ENCODE measurements around the gene MSX2.
"Not testable (repeated sequence)": the region's sequence is repeated elsewhere in the genome, so short reads cannot be mapped to it uniquely, and the experiment has no call there.

MSX2 gene

DNA sequence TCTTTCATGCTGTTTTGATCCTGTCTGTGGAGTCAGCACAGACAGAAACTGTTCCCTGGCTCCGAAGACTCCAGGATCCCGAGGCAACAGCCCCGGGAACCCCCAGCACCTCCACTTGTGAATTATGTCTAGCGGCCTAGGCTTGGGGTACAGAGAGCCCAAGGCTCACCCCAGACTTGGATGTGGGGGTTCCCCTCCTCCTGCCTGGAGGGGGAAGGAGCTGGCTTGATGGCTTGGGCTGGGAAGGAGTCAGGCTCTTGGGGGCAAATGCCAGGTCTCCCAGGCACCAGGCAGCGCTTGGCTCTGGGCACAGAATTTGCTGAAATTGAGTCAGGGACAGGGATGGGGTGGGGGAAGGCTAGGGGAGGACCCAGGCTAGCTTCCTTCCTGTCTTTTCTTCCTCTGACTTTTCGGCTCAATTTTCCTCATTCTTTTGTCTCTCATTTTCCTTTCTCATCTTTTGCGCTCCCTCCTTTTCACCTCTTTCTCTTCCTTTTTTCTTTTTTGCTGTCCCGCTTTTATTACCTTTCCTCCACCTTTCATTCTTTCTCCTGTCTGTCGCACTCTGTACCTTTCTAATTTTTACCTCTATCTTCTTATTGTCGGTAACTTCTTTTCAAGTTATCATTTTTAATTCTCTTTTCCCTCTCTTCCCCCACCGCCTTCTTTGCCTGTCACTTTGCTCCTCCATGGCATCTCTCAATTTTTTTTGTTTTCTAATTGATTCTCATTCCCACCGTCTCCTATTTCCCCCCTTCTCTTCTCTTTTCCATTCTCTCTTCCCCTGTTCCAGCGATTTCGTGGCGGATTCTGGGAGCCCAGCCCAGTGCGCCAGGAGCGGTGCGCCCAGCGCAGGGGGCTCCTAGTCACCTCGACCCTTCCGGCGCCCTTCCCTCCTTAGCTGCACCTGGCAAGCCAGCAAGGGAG lies 10.5 kb downstream of the MSX2 start:
- no peak for DNase-seq

DNA sequence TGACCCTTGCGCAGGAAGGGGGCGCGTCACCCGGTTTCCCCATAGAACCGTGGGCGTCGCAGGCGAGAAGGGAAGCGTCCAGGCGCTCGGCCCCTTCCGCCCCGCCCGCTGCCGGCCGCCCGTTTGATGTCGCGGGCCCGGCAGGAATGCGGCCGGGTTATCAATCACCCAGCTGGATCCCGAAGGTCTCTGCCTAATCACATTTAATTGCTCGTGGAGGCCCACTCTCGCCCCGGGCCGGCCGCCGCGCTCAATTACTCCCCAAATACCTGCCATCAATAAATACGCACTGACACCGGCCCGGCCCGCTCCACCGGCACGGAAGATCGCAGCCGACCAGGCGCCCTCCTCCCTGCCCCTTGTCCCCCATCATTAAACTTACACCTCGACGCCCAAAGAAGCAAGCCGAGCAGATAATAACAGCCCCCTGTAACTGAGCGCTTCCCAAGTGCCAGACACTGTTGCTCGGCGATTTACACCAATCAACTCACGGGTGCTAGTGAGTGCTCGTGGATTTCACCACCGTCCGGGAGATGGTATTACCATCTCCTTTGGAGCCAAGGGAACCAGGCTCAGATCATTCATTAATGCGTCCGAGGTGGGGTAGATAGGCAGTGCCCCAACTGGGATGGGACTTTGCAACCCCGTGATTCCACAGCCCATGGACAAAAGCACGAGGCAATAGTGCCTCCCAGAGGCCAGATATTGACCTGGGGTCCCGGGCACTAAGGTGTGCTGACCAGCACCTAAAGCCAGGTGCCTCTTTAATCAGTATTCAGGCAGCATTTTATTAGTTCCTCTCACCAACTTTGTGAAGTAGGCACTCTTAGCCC lies 11.3 kb downstream of the MSX2 start:
- no peak for DNase-seq

DNA sequence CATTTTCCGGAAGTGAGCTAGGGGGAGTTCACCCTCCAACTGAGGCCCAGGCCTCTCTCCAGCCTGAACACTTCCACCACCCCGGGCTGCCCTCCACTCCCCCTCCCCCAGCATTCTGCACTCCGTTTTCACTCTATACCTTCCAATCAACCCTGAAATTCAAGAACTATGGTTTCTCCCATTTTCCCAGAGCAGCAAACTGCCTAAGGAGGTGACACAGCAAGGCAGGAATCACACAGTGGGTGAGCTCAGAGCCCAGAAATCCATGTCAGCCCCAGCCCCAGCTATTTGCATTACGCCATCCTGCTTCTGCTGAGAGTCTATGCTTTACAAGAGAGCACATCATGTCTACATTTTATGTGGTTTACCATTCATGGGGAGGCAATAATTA lies 11.9 kb downstream of the MSX2 start:
- no peak for DNase-seq

DNA sequence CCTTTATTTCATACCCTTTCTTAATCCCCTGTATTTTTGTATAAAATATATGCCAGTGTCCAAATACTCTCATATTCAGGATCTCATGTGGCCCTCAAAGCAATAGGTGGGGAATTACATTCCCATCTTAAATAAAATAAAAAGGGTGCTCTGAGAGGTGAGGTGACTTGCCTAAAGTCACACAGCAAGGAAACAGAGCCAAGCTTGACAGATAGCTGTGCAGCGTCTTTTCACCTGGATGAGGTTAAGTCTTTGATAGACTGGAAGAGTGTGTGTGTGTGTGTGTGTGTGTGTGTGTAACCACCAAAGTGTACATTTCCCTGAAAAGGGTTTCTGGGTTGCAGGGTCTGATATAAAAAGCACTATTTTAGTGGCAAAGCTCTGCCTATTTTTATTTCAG lies 12.4 kb downstream of the MSX2 start:
- DNase-seq, result no peak

DNA sequence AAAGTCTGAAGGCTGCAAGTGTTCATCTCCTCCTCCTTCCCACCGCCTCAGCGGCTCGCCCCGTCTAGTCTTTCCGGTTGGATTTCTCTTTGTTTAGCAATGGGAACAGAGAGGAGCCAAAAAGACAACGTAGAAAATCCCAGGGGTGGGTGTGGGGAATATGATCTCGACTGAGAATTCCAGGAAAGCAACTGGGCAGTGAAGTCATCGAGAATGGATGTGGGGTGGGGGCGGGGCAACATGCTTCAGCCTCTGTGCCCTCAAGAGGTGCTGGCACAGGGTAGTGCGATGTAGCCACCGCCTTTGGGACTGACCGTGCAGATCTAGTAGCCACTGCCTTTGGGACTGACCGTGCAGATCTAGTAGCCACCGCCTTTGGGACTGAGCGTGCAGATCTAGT lies 12.9 kb downstream of the MSX2 start:
- no peak for DNase-seq

DNA sequence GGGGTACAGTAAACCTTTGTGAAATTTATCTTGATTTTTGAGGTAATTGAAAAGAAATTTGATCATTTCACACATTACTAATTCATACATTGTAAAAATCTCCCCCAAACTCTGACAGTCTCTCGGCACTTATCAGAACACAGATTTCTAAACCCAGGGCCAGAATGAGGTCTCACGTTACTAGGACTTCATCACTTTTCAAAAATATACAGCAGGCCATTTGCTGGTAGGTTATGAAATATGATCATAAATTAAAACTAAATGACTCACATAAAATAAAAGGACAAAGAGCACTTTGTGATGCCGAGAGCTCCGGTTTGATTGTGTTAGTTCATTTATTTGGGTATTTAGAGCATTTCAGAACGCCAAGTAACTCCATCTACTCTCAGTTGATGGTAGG lies 17.0 kb downstream of the MSX2 start:
- no peak for DNase-seq

DNA sequence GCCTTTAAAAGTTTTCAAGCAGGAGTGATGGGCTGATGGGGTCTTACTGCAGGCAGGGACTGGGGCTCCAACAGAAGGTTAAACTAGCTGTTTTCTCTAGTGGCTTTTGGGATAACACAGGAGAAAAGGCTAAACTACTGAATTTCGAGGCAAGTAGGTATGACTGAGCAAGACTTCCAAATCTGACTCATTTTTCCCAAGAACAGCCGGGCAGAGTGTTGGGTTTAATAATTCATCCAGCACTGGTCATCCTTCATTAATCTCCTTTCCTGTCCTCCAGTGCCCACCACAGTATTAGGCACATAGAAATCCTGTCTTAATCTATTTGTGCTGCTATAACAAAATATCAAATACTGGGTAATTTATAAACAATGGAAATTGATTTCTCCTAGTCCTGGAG lies 20.5 kb downstream of the MSX2 start:
- no peak for DNase-seq

DNA sequence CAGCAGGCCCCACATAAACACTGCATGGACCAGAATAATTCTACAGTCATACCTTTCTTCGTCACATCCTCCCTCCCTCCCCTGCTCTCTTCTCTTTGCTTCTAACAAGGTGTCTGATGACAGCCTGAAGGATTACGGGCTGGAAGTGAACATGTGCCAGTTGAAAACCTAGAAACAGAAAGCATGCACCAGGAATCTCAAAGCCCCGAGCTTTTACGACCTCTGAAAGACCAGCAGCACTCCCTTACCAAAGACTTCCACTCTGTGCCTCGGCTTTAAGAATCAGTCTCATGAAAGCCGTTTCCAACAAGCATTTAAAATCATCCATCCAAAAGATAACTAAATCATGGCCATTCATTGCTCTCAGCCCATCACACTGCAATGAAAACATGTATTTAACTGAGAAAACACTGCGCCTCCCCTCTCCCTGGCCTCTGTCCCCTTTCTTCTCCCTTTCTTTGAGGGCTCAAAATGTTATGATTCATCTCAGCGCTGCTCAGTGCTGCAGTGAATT lies 21.3 kb downstream of the MSX2 start:
- DNase-seq, result no peak

DNA sequence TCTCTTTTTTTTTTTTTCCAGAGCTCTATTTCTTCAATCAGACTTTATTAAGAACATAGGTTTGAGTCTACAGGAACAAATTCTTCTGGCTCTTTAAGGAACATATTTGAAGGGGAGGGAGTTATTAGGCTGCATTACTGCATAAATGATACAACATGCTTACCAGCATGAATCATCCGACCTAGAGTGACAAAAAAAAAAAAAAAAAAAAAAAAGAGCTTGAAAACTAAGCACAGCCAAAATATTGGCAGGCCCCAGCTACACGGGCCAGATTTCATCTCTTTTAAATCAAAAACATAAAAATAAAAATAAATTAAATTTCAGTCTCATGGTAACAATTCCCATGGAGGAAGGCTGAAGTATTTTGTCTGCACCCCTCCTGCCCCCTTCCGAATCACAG lies 26.3 kb downstream of the MSX2 start:
- no peak for DNase-seq

DNA sequence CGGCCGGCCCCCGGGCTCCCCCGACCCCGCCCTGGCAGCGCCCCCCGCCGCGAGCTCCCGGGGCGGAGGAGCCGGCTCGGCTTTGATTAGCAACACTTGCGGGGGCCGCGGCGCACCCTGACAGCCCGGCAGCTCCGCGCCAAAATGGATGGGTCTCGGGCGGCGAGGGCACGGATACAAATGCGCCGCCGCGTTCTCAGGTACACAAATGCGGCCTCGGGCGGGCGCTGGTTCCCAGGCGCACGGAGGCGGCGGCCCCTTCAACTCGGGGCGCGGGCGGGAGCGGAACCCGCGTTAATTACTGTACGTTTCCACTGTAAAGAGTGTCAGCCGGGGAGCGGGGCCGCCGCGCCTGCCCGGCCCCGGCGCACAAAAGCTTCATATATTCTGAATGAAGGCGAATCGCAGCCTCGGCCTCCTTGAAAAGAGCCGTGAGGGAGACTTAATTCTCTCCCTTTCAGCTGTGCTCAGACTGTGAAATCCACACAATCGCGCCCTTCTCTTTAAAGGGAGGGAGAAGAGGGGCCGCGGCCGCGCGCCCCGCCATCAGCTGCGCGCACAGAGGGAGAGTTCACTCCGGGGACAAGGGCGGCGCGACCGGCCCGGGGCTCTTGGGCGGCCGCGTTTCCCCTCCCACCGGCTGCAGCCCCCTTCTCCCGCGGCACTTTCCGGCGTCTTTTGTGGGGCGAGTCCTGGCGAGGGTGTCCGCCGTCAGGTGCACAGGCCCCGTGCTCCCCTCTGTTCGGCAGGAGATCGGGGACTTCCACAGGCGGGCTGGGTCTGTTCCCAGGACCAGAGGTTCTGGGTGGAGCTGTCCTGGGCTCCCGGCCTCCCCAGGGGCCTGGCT lies 27.0 kb downstream of the MSX2 start:
- no peak for DNase-seq

DNA sequence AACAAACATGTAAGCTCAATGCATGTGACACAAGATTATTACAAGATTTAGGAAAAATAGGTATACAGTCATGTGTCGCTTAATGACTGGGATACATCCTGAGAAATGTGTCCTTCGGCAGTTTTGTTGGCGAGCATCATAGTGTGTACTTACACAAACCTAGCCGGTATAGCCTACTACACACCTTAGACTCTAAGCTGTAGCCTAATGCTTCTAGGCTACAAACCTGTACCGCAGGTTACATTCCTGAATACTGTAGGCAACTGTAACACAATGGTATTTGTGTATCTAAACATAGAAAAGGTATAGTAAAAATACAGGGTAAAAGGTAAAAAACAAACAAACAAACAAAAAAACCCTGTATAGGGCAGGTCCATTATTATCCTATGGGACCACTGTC lies 27.7 kb downstream of the MSX2 start:
- no peak for DNase-seq

DNA sequence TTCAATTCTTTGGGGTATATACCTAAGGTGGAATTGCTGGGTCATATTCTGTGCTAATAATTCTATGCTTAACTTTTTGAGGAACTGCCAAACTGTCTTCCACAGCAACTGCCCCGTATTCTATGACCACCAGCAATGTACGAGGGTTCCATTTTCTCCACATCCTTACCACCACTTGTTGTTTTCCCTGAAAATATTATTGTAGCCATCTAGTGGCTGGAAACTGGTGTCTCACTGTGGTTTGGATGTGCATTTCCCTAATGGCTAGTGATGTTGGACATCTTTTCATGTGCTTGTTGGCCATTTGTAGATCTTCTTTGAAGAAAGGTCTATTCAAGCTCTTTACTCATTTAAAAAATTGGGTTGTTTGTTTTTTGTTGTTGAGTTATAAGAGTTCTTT lies 30.7 kb downstream of the MSX2 start:
- peak; percentile 47 for DNase-seq

DNA sequence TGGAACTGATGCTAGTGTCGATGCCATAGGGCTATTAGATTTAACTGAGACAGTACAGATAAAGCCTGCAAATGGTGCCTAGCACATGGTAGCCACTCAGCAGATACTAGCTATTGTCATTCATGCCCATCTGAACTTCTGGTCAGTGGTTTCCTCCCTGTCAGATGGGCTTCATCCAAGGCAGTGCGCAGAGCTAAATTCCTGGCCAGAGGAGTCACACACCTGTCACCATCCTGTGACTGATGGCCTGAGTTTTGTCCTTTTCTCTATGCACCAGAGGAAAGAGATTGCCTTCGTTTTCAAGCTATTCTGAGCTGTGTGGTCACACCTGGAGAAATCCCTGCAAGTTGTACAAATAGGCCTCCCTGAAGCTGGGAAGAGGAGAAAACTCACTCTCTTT lies 34.7 kb downstream of the MSX2 start:
- DNase-seq, result no peak

DNA sequence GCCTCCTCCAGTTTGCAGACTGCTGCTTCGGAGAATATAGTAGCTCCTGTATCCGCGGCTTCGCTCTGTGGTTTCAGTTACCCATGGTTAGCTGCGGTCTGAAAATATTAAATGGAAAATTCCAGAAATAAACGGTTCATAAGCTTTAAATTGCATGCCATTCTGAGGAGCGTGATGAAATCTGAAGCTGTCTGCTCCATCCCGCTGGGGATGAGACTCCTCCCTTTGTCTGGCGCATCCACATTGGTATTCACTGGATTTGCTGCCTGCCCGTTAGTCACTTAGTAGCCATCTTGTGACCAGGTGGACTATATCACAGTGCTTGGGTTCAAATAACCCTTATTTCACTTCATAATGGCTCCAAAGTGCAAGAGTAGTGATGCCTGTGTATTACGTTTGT lies 36.3 kb downstream of the MSX2 start:
- no peak for DNase-seq

DNA sequence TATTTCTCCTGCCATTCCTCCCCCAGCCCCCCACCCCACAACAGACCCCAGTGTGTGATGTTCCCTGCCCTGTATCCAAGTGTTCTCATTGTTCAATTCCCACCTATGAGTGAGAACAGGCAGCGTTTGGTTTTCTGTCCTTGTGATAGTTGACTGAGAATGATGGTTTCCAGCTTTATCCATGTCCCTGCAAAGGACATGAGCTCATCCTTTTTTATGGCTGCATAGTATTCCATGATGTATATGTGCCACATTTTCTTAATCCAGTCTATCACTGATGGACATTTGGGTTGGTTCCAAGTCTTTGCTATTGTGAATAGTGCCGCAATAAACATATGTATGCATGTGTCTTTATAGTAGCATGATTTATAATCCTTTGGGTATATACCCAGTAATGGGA lies 37.0 kb downstream of the MSX2 start:
- DNase-seq, result not testable (repeated sequence)

DNA sequence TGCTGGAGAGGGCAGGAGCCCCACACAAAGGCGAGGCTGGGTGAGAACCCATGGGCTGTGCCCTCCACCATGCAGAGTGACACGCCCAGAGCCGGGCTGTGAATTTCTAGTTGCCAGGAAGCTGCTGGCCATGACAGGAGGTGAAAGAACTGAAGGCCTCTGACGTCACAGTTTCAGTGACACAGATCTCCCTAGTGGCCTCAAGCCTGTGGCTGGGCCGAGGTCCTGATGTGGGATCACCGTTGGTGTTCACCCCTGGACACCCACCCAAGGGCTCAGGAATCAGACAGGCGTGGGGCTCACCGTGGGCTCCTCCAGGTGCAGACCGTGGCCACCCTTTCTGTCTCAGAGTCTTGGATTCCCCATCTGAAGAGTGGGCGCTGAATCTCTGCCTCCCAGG lies 39.9 kb downstream of the MSX2 start:
- no peak for DNase-seq

DNA sequence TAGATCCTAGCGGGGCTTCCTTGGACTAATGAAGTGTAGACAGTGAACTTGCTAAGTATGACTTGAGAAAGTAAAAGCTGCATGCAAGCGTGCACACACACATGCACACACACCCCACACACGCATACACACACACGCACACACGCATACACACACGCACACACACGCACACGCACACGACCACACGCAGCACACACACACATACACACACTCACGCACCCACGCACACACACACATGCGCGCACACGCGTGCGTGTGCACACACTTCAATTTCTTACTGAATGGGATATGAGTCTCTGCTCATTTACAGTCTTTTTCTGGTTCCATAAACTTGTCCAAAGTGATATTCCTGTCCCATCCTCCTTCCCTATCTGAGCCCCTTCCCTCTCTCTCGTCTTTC lies 41.2 kb downstream of the MSX2 start:
- DNase-seq, result no peak

DNA sequence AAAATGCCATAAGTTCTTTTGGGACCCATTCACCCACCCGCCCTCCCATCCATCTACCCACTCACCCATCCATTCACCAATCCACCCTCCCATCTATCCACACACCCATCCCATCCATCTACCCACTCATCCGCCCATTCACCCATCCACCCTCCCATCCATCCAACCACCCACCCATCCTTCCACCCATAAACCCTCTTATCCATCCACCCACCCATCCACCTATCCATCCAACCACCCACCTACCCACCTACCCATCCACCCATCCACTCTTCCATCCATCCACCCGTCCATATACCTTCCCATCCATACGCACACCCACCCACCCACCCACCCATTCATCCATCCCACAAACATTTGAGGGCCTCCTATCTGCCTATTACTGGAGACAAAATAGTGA lies 43.3 kb downstream of the MSX2 start:
- DNase-seq, result no peak

DNA sequence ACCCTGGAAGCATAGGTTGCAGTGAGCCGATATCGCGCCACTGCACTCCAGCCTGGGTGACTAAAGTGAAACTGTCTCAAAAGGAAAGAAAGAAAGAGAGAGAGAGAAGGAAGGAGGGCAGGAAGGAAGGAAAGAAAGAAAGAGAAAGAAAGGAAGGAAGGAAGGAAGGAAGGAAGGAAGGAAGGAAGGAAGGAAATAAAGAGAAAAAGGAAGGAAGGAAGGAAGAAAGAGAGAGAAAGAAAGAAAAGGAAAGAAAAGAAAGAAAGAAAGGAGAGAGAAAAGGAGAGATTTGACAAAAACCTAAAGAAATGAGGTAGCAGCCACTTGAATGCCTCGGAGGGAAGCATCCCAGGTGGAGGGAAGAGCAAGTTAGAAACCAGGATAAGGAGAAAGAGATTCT lies 44.6 kb downstream of the MSX2 start:
- DNase-seq, result no peak

DNA sequence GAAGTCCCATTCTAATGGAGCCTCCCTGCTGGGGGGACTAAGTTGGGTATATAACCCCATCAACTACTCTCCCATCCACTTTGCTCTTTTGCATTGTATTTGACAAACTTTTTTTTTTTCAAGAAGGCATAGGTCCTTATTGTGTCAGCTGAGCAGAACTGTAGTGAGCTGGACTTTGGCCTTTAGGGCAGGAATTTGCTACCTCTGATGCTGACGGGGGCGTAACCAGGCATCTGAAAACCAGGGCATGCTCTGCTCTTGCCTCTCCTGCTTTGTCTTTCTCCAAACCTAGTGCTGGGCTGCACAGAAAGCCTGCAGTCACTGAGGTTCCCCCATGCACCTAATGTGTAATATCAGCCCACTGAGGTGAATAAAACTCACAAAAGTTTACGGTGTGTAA lies 49.0 kb downstream of the MSX2 start:
- no peak for DNase-seq

DNA sequence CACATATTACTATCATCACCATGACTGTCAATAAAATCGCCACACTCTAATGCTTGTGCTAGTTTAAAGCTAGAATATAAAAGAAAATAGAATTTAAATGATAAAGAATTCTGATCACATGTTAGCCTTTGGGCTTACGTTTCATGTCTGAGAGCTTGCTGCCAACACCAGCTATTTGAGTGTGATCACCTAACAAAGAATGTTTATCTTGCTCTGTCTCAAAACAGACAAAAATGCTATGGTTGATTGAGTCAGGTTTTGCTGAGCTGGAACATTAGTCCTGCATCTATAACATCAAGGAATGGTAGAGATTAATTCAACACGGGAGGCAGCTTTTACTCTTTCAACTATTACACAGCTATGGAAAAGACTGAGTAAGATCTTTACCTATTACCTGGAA lies 50.7 kb downstream of the MSX2 start:
- DNase-seq, result no peak

DNA sequence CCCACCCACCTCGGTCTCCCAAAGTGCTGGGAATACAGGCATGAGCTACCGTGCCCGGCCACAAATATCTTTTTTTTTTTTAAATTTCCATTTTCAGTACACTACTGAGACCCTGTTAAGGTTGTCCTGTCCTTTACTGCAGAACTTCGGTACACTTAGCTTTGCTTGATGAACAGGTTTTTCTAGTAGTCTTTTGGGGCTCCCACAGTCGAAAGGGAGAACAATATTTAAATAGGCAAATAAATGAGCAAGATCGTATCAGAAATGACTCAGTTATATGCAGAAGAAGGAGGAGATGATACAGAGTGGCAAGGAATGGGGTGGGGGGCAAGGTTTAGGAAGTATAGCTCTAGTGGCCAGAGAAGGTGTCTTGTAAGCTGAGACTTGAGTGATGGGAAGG lies 52.7 kb downstream of the MSX2 start:
- DNase-seq, result no peak

DNA sequence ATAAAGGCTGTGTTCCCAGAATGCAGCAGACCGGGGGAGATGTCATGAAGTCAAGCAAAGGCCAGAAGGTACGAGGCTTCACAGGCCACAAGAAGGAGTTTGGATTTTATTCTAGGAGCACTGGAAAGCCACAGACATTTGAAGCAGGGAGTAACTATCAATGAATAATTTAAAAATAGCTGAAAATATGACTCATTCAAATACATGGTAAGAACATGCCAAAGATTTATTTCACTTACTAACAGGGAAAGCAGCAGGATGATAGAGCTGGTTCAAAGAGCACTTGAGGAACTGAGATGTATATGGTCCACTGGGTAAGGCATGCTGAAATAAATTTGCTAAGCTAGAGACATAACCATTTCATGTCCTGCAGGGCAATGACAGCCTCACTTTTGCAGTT lies 53.2 kb downstream of the MSX2 start:
- DNase-seq, result peak; percentile 7
